A673 (cell line): ENCODE results near the gene CEP170B. TPM values are rescaled to one million over a fixed set of nuclear protein-coding genes. Genes with fewer than 3 reads are reported as not detected.

Experiments used
- BruUV-seq: library from RNA; stranded (reverse); fragments of 400-500 nt; replicated peaks from 2 replicates; lab custom pipeline; 2021; lab: Mats Ljungman, UMichigan
- CTCF ChIA-PET: fragments of 300-600 bp; sonication (Branson Sonifier 250); formaldehyde crosslinking; loops from one replicate; lab custom pipeline; 2022; ENCODE audit warnings: antibody characterized with exemption; lab: Charles Lee
- POLR2A ChIA-PET: fragments of 300-600 bp; sonication (Branson Sonifier 250); formaldehyde crosslinking; loops from one replicate; lab custom pipeline; 2022; ENCODE audit warnings: antibody characterized with exemption; ENCODE audit not compliant: low non-redundant PET; lab: Charles Lee
- DNase-seq: peaks from one replicate; pipeline ENCODE4 v3.0.0-alpha.2; 2015; ENCODE audit warnings: low spot score
- H3K27ac ChIP-seq: fragments of 200-600 bp; sonication (generic); 2 replicates; pipeline ENCODE4 v1.5.1; 2016; ENCODE audit warnings: mixed run types, low read depth, mild to moderate bottlenecking, mixed read lengths, antibody characterized with exemption, low read length; ENCODE audit not compliant: poor library complexity, severe bottlenecking
- H3K27me3 ChIP-seq: fragments of 200-600 bp; sonication (generic); replicated peaks from 2 replicates; pipeline ENCODE4 v1.6.1; 2017; ENCODE audit warnings: mixed run types, low read depth, mild to moderate bottlenecking, mixed read lengths, antibody characterized with exemption, low read length; ENCODE audit not compliant: insufficient read depth, poor library complexity
- H3K36me3 ChIP-seq: fragments of 200-600 bp; sonication (generic); 2 replicates; pipeline ENCODE4 v1.6.1; 2016; ENCODE audit warnings: mixed run types, mild to moderate bottlenecking, mixed read lengths, antibody characterized with exemption, low read length; ENCODE audit not compliant: insufficient read depth, poor library complexity, severe bottlenecking
- H3K4me1 ChIP-seq: fragments of 200-600 bp; sonication (generic); 2 replicates; pipeline ENCODE4 v1.6.1; 2017; ENCODE audit warnings: mixed run types, mild to moderate bottlenecking, mixed read lengths, antibody characterized with exemption, low read length; ENCODE audit not compliant: insufficient read depth, poor library complexity, severe bottlenecking
- H3K4me3 ChIP-seq: fragments of 200-600 bp; sonication (generic); 2 replicates; pipeline ENCODE4 v1.5.1; 2016; ENCODE audit warnings: low read depth, mixed run types, mild to moderate bottlenecking, mixed read lengths, low read length; ENCODE audit not compliant: poor library complexity, severe bottlenecking
- H3K9me3 ChIP-seq: fragments of 200-600 bp; sonication (generic); 2 replicates; pipeline ENCODE4 v1.6.1; 2016; ENCODE audit warnings: mixed run types, low read depth, mild to moderate bottlenecking, mixed read lengths, antibody characterized with exemption, low read length; ENCODE audit not compliant: poor library complexity, severe bottlenecking
- CTCF ChIP-seq: fragments of 300-800, 200-600 bp; sonication (generic); conservative IDR thresholded peaks from 2 replicates; pipeline ENCODE4 v1.5.1; 2017; ENCODE audit warnings: low read depth, mild to moderate bottlenecking, antibody characterized with exemption, low read length, moderate library complexity, mixed read lengths
- EZH2 ChIP-seq: fragments of 200-600 bp; sonication (generic); IDR thresholded peaks from 2 replicates; pipeline ENCODE4 v1.6.1; 2017; ENCODE audit warnings: borderline replicate concordance, low read depth, mild to moderate bottlenecking, mixed read lengths, antibody characterized with exemption, low read length; ENCODE audit not compliant: poor library complexity, severe bottlenecking
- intact Hi-C: fragments of 100-400 bp; cut with micrococcal nuclease; formaldehyde crosslinking; loops from one replicate; pipeline ENCODE4 v1.10.0; 2022; ENCODE audit not compliant: unreplicated experiment
- total RNA-seq: library from RNA; stranded (reverse); gene quantifications from 2 replicates; pipeline ENCODE4 v1.2.3, GENCODE V29; 2021

Gene CEP170B
- total RNA-seq, 1 experiment from 2014 or later: 20.8 TPM

- Histone ChIP-seq H3K27ac (no peak overlapping the region), H3K36me3 (no peaks in the 10 kb centered on the region), H3K4me3 (no peak overlapping the region), H3K4me1 (peaks cover 9% of the 10 kb centered on the region), H3K27me3 (no peaks in the 10 kb centered on the region), H3K9me3 (no peaks in the 10 kb centered on the region)
- ChIA-PET POLR2A (no interaction called here), CTCF (no interaction called here)
- TF ChIP-seq EZH2 (no peak), CTCF (no peak)
- BruUV-seq: no TSS peak
- intact Hi-C loops: no loop called here
- no peak for DNase-seq
Measured at GRCh38 chr14:104818714-104819161, 46.3 kb upstream of the CEP170B start.

- ChIA-PET CTCF (interaction anchor here (0.7 kb wide), 1 partner anchor 51 kb away, joined by 3 read pairs; no protein-coding TSS in a partner anchor), POLR2A (no interaction called here)
- Histone ChIP-seq H3K27ac (no peak overlapping the region), H3K4me3 (no peak overlapping the region), H3K36me3 (no peaks in the 10 kb centered on the region), H3K27me3 (no peaks in the 10 kb centered on the region), H3K9me3 (no peaks in the 10 kb centered on the region), H3K4me1 (peaks cover 9% of the 10 kb centered on the region)
- TF ChIP-seq EZH2 (no peak), CTCF (no peak)
- intact Hi-C loops: no loop called here
- no TSS peak for BruUV-seq
- no peak for DNase-seq
Measured at GRCh38 chr14:104819361-104819781, 45.7 kb upstream of the CEP170B start.

- H3K4me1 ChIP-seq: peaks cover 5% of the 10 kb centered on the region
- no TSS peak for BruUV-seq
- intact Hi-C loops: no loop called here
- ChIA-PET CTCF (no interaction called here), POLR2A (no interaction called here)
- TF ChIP-seq EZH2 (no peak), CTCF (peak; percentile 48)
- no peaks in the 10 kb centered on the region for H3K9me3 ChIP-seq
- no peak overlapping the region for H3K4me3 ChIP-seq
- no peak overlapping the region for H3K27ac ChIP-seq
- peak; percentile 77 for DNase-seq
- no peaks in the 10 kb centered on the region for H3K27me3 ChIP-seq
- no peaks in the 10 kb centered on the region for H3K36me3 ChIP-seq
Measured at GRCh38 chr14:104820669-104821228, 44.3 kb upstream of the CEP170B start.
